Lower leg skin (tissue), 4 donors: Measurements from ENCODE around the gene CSNK2A3. TPM values are rescaled to one million over a fixed set of nuclear protein-coding genes. Genes with fewer than 3 reads are reported as not detected.

Experiments used
- DNase-seq, 2 donors: peaks; one replicate each; pipeline ENCODE4 v3.0.0-alpha.2; 2019; ENCODE audit warnings: low spot score in 2 of 2
- H3K4me3 ChIP-seq: fragments of 200-600 bp; sonication (generic); 2 replicates; pipeline ENCODE4 v1.5.1; 2017; ENCODE audit warnings: mild to moderate bottlenecking, low read depth; ENCODE audit not compliant: poor library complexity, severe bottlenecking
- CTCF ChIP-seq, 3 donors: fragments of 450-650 bp; IDR thresholded peaks; one replicate each; pipeline ENCODE4 v1.5.1; 2016; ENCODE audit warnings: antibody characterized with exemption in 3 of 3, mild to moderate bottlenecking in 3 of 3, moderate library complexity in 2 of 3
- WGBS, 2 donors: methylation state at CpG; one replicate each; pipeline ENCODE4 v1.1.5; 2018; 5-methylcytosine and 5-hydroxymethylcytosine counted together
- intact Hi-C: fragments of 100-400 bp; cut with DNase I; formaldehyde crosslinking; loops from one replicate; pipeline ENCODE4 v1.15.0; 2023; ENCODE audit warnings: low total_unique reads
- total RNA-seq, 4 donors: library from RNA; depleted of rRNA; stranded (reverse); fragments of >200 nt; gene quantifications; one replicate each; pipeline ENCODE4 v1.1.0, GENCODE V29; 2016

The CSNK2A3 gene
- total RNA-seq, 4 donors from 2014 or later, result 0.49 to 3.0 (median 0.84) TPM

- WGBS, 2 donors, result 92 to 93% methylated on average over 10 of the region's 10 CpGs
- H3K4me3 ChIP-seq, result no peak overlapping the region
- DNase-seq, result no peak
- intact Hi-C loops, result no loop called here
- TF ChIP-seq CTCF (IDR thresholded peaks at IDR 0.05), result no peak
Measured at GRCh38 chr11:11302565-11302964, 50.5 kb downstream of the CSNK2A3 start.
